H1 (cell line): Measurements from ENCODE around the gene HYLS1.

Experiments used
- CEBPB ChIP-seq: IDR thresholded peaks from 2 replicates; pipeline ENCODE4 v1.6.1; 2012; ENCODE audit warnings: low read depth, low read length
- EZH2 ChIP-seq: fragments of 200-600 bp; sonication (generic); IDR thresholded peaks from 2 replicates; pipeline ENCODE4 v1.7.1; 2012; ENCODE audit warnings: low read depth, mild to moderate bottlenecking, moderate library complexity, low read length, inconsistent platforms; ENCODE audit not compliant: severe bottlenecking
- MAX ChIP-seq: IDR thresholded peaks from 2 replicates; pipeline ENCODE4 v1.6.1; 2012; ENCODE audit warnings: inconsistent platforms
- PHF8 ChIP-seq: fragments of 200-600 bp; sonication (generic); conservative IDR thresholded peaks from 2 replicates; pipeline ENCODE4 v1.7.1; 2012; ENCODE audit warnings: low read depth, mild to moderate bottlenecking, inconsistent platforms, low read length, moderate library complexity
- POLR2A ChIP-seq, 2 experiments: IDR thresholded peaks; 1 replicate in 1 of 2; 2 replicates in 1 of 2; pipeline ENCODE4 v1.6.1; 2011; ENCODE audit warnings: low read depth in 2 of 2, low read length in 2 of 2, mild to moderate bottlenecking in 2 of 2; ENCODE audit errors: control extremely low read depth in 1 of 2
- POLR2AphosphoS5 ChIP-seq: IDR thresholded peaks from 2 replicates; pipeline ENCODE4 v1.6.1; 2011; ENCODE audit warnings: low read depth, low read length
- RAD21 ChIP-seq, 2 experiments: IDR thresholded peaks in 1 of 2; conservative IDR thresholded peaks in 1 of 2; 2 replicates each; pipeline ENCODE4 v1.6.1; 2011; ENCODE audit warnings: low read depth in 2 of 2, low read length in 2 of 2, improper control_type of control experiment in 1 of 2, inconsistent platforms in 1 of 2, mild to moderate bottlenecking in 1 of 2, moderate library complexity in 1 of 2
- RNF2 ChIP-seq: fragments of 200-900, 300-1000 bp; sonication (generic); IDR thresholded peaks from 2 replicates; pipeline ENCODE4 v1.7.1; 2016; ENCODE audit warnings: borderline replicate concordance, low read depth, mild to moderate bottlenecking, antibody characterized with exemption, low read length; ENCODE audit not compliant: poor library complexity, severe bottlenecking; ENCODE audit errors: missing control alignments
- SAP30 ChIP-seq: fragments of 300-600 bp; sonication (generic); IDR thresholded peaks from 2 replicates; pipeline ENCODE4 v1.7.1; 2012; ENCODE audit warnings: low read length, moderate library complexity, mild to moderate bottlenecking, inconsistent platforms; ENCODE audit not compliant: insufficient read depth, insufficient replicate concordance
- TBP ChIP-seq: IDR thresholded peaks from 2 replicates; pipeline ENCODE4 v1.6.1; 2011; ENCODE audit warnings: low read depth, low read length, improper control_type of control experiment
- TEAD4 ChIP-seq: IDR thresholded peaks from 2 replicates; pipeline ENCODE4 v1.6.1; 2012; ENCODE audit warnings: low read depth, low read length, inconsistent platforms, mixed read lengths
- YY1 ChIP-seq: IDR thresholded peaks from 2 replicates; pipeline ENCODE4 v1.6.1; 2011; ENCODE audit warnings: low read depth, mild to moderate bottlenecking, low read length
- ZNF274 ChIP-seq: IDR thresholded peaks from 2 replicates; pipeline ENCODE4 v1.7.0; 2012; ENCODE audit warnings: low read length, borderline replicate concordance; ENCODE audit errors: extremely low read depth
- TF ChIP-seq, protein P1 (sequence below), 3 experiments: IDR thresholded peaks; 1 replicate in 2 of 3; 2 replicates in 1 of 3; pipeline versions ENCODE4 v1.5.1 to v1.6.1; 2011; ENCODE audit warnings: low read length in 3 of 3, mild to moderate bottlenecking in 3 of 3, inconsistent platforms in 2 of 3, low read depth in 1 of 3, moderate library complexity in 1 of 3; ENCODE audit not compliant: insufficient read depth in 1 of 3; ENCODE audit errors: control extremely low read depth in 1 of 3

- TF ChIP-seq CEBPB (no peak), POLR2A (IDR thresholded peaks at IDR 0.05; ENCODE audit: control extremely low read depth in 1 of 2, low read depth in 2 of 2, low read length in 2 of 2) (no peak), RAD21 (IDR thresholded peaks at IDR 0.05 in 1 of 2, conservative IDR thresholded peaks at IDR 0.05 in 1 of 2; ENCODE audit: low read depth in 2 of 2, low read length in 2 of 2) (no peak), EZH2 (no peak), SAP30 (no peak), POLR2AphosphoS5 (no peak), TEAD4 (no peak), ZNF274 (no peak), TBP (no peak), RNF2 (no peak), YY1 (no peak), MAX (no peak), PHF8 (no peak)
- TF ChIP-seq, protein P1, sequence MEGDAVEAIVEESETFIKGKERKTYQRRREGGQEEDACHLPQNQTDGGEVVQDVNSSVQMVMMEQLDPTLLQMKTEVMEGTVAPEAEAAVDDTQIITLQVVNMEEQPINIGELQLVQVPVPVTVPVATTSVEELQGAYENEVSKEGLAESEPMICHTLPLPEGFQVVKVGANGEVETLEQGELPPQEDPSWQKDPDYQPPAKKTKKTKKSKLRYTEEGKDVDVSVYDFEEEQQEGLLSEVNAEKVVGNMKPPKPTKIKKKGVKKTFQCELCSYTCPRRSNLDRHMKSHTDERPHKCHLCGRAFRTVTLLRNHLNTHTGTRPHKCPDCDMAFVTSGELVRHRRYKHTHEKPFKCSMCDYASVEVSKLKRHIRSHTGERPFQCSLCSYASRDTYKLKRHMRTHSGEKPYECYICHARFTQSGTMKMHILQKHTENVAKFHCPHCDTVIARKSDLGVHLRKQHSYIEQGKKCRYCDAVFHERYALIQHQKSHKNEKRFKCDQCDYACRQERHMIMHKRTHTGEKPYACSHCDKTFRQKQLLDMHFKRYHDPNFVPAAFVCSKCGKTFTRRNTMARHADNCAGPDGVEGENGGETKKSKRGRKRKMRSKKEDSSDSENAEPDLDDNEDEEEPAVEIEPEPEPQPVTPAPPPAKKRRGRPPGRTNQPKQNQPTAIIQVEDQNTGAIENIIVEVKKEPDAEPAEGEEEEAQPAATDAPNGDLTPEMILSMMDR (IDR thresholded peaks at IDR 0.05; ENCODE audit: control extremely low read depth in 1 of 3, insufficient read depth in 1 of 3, low read depth in 1 of 3, low read length in 3 of 3), result no peak
These were observed 38.3 kb downstream of the HYLS1 start for GRCh38 chr11:125925804-125926203.
